ENCODE measurements around the gene PLAAT4.
"Not testable (repeated sequence)": the region's sequence is repeated elsewhere in the genome, so short reads cannot be mapped to it uniquely, and the experiment has no call there.

The PLAAT4 gene

GRCh38 chr11:63523151-63523550 is 13.5 kb upstream of the PLAAT4 start:
- TF ChIP-seq CTCF (conservative IDR thresholded peaks at IDR 0.05) (no peak), ZFX (IDR thresholded peaks at IDR 0.05) (no peak)
- H3K27ac ChIP-seq: no peak overlapping the region

GRCh38 chr11:63527667-63528066 is 8.9 kb upstream of the PLAAT4 start:
- TF ChIP-seq ZFX (IDR thresholded peaks at IDR 0.05) (no peak), CTCF (conservative IDR thresholded peaks at IDR 0.05) (no peak)
- H3K27ac ChIP-seq: no peak overlapping the region

- not testable (repeated sequence) for H3K27ac ChIP-seq
These were observed 8.5 kb upstream of the PLAAT4 start for GRCh38 chr11:63528156-63528555.

- H3K27ac ChIP-seq: not testable (repeated sequence)
These were observed 7.8 kb upstream of the PLAAT4 start for GRCh38 chr11:63528729-63529278.

- H3K27ac ChIP-seq: not testable (repeated sequence)
These were observed 7.2 kb upstream of the PLAAT4 start for GRCh38 chr11:63529373-63529772.

GRCh38 chr11:63530021-63530420 is 6.6 kb upstream of the PLAAT4 start:
- no peak for TF ChIP-seq ZFX (IDR thresholded peaks at IDR 0.05)
- no peak for TF ChIP-seq CTCF (conservative IDR thresholded peaks at IDR 0.05)
- no peak overlapping the region for H3K27ac ChIP-seq

- H3K27ac ChIP-seq: peak overlapping the region; percentile 32; the same call in 1 of the 2 replicates
These were observed 5.4 kb upstream of the PLAAT4 start for GRCh38 chr11:63531074-63531792.

- no peak overlapping the region for H3K27ac ChIP-seq
These were observed 4.5 kb upstream of the PLAAT4 start for GRCh38 chr11:63532117-63532516.

GRCh38 chr11:63532799-63533475 is 3.7 kb upstream of the PLAAT4 start:
- no peak for TF ChIP-seq ZFX (IDR thresholded peaks at IDR 0.05)
- no peak for TF ChIP-seq CTCF (conservative IDR thresholded peaks at IDR 0.05)
- H3K27ac ChIP-seq: no peak overlapping the region

More at GRCh38 chr11:63532117-63532516, 4.5 kb upstream of the PLAAT4 start:
- TF ChIP-seq CTCF (conservative IDR thresholded peaks at IDR 0.05): no peak
- no peak for TF ChIP-seq ZFX (IDR thresholded peaks at IDR 0.05)

All from C4-2B (cell line).